Rectal smooth muscle tissue (tissue), 1 donor: Measurements from ENCODE around the gene DBNDD2.
A peak's percentile ranks its signal among the peaks of the same experiment; 100 is the strongest.

ENCODE experiments used
- H3K27ac ChIP-seq: one replicate; pipeline ENCODE4 v1.7.0; 2013; ENCODE audit warnings: low read depth, low read length, inconsistent platforms
- H3K27me3 ChIP-seq: one replicate; pipeline ENCODE4 v1.7.0; 2013; ENCODE audit warnings: low read length; ENCODE audit not compliant: control insufficient read depth, insufficient read depth
- H3K36me3 ChIP-seq: one replicate; pipeline ENCODE4 v1.7.0; 2013; ENCODE audit warnings: low read length; ENCODE audit not compliant: control insufficient read depth, insufficient read depth
- H3K4me1 ChIP-seq: one replicate; pipeline ENCODE4 v1.7.0; 2013; ENCODE audit warnings: low read length; ENCODE audit not compliant: control insufficient read depth, insufficient read depth
- H3K4me3 ChIP-seq: one replicate; pipeline ENCODE4 v1.7.0; 2013; ENCODE audit warnings: low read length
- H3K9ac ChIP-seq: one replicate; pipeline ENCODE4 v1.7.0; 2013; ENCODE audit warnings: low read length

The DBNDD2 gene

GRCh38 chr20:45392733-45393132 is 15.4 kb upstream of the DBNDD2 start:
- Histone ChIP-seq H3K36me3 (no peaks in the 10 kb centered on the region), H3K27me3 (no peaks in the 10 kb centered on the region), H3K4me1 (no peaks in the 10 kb centered on the region), H3K4me3 (no peak overlapping the region), H3K27ac (no peak overlapping the region), H3K9ac (no peak overlapping the region)

- Histone ChIP-seq H3K4me1 (no peaks in the 10 kb centered on the region), H3K9ac (no peak overlapping the region), H3K27ac (no peak overlapping the region), H3K36me3 (no peaks in the 10 kb centered on the region), H3K27me3 (no peaks in the 10 kb centered on the region), H3K4me3 (no peak overlapping the region)
Measured at GRCh38 chr20:45394221-45395113, 13.6 kb upstream of the DBNDD2 start.

GRCh38 chr20:45395114-45395415 is 13.0 kb upstream of the DBNDD2 start:
- no peak overlapping the region for H3K4me3 ChIP-seq
- H3K27ac ChIP-seq, result no peak overlapping the region
- no peaks in the 10 kb centered on the region for H3K4me1 ChIP-seq
- H3K27me3 ChIP-seq, result no peaks in the 10 kb centered on the region
- H3K9ac ChIP-seq, result no peak overlapping the region
- no peaks in the 10 kb centered on the region for H3K36me3 ChIP-seq

- Histone ChIP-seq H3K36me3 (no peaks in the 10 kb centered on the region), H3K4me1 (no peaks in the 10 kb centered on the region), H3K9ac (no peak overlapping the region)
Measured at GRCh38 chr20:45399018-45399417, 9.1 kb upstream of the DBNDD2 start.

GRCh38 chr20:45400346-45401031 is 7.6 kb upstream of the DBNDD2 start:
- no peak overlapping the region for H3K27ac ChIP-seq
- H3K4me3 ChIP-seq, result no peak overlapping the region
- no peak overlapping the region for H3K9ac ChIP-seq
- H3K4me1 ChIP-seq, result no peaks in the 10 kb centered on the region
- no peaks in the 10 kb centered on the region for H3K27me3 ChIP-seq
- no peaks in the 10 kb centered on the region for H3K36me3 ChIP-seq

More at GRCh38 chr20:45399018-45399417, 9.1 kb upstream of the DBNDD2 start:
- no peaks in the 10 kb centered on the region for H3K27me3 ChIP-seq
- H3K27ac ChIP-seq, result no peak overlapping the region
- H3K4me3 ChIP-seq, result no peak overlapping the region

GRCh38 chr20:45402946-45403345 is 5.1 kb upstream of the DBNDD2 start:
- Histone ChIP-seq H3K27me3 (no peaks in the 10 kb centered on the region), H3K27ac (no peak overlapping the region), H3K4me3 (no peak overlapping the region), H3K36me3 (no peaks in the 10 kb centered on the region), H3K4me1 (peaks cover 5% of the 10 kb centered on the region), H3K9ac (no peak overlapping the region)

- Histone ChIP-seq H3K4me3 (no peak overlapping the region), H3K36me3 (peaks cover 3% of the 10 kb centered on the region), H3K27me3 (no peaks in the 10 kb centered on the region), H3K9ac (no peak overlapping the region), H3K4me1 (peaks cover 14% of the 10 kb centered on the region), H3K27ac (no peak overlapping the region)
Measured at GRCh38 chr20:45404438-45404837, 3.7 kb upstream of the DBNDD2 start.

- no peaks in the 10 kb centered on the region for H3K27me3 ChIP-seq
- peaks cover 21% of the 10 kb centered on the region for H3K4me1 ChIP-seq
- H3K27ac ChIP-seq, result peak overlapping the region; percentile 99
- H3K4me3 ChIP-seq, result peak overlapping the region; percentile 94
- peak overlapping the region; percentile 90 for H3K9ac ChIP-seq
- H3K36me3 ChIP-seq, result peaks cover 10% of the 10 kb centered on the region
Measured at GRCh38 chr20:45405571-45406259, 2.4 kb upstream of the DBNDD2 start.

- H3K4me1 ChIP-seq, result peaks cover 21% of the 10 kb centered on the region
- H3K36me3 ChIP-seq, result peaks cover 10% of the 10 kb centered on the region
- H3K27me3 ChIP-seq, result no peaks in the 10 kb centered on the region
- H3K27ac ChIP-seq, result peak overlapping the region; percentile 99
- H3K4me3 ChIP-seq, result peak overlapping the region; percentile 94
- H3K9ac ChIP-seq, result peak overlapping the region; percentile 93
Measured at GRCh38 chr20:45406260-45407066, 1.6 kb upstream of the DBNDD2 start.

GRCh38 chr20:45407067-45407745 is 883 bp upstream of the DBNDD2 start:
- H3K36me3 ChIP-seq, result peaks cover 11% of the 10 kb centered on the region
- H3K4me3 ChIP-seq, result peak overlapping the region; percentile 94
- no peaks in the 10 kb centered on the region for H3K27me3 ChIP-seq
- H3K27ac ChIP-seq, result peak overlapping the region; percentile 99
- H3K4me1 ChIP-seq, result peaks cover 21% of the 10 kb centered on the region
- peak overlapping the region; percentile 93 for H3K9ac ChIP-seq

- H3K9ac ChIP-seq, result no peak overlapping the region
- H3K36me3 ChIP-seq, result peaks cover 12% of the 10 kb centered on the region
- H3K4me1 ChIP-seq, result peaks cover 21% of the 10 kb centered on the region
- no peaks in the 10 kb centered on the region for H3K27me3 ChIP-seq
- H3K27ac ChIP-seq, result peak overlapping the region; percentile 99
- peak overlapping the region; percentile 7 for H3K4me3 ChIP-seq
Measured at GRCh38 chr20:45408646-45409213, 641 bp downstream of the DBNDD2 start.
